ENCODE data around the gene DIS3L2. TPM values are rescaled to one million over a fixed set of nuclear protein-coding genes. Genes with fewer than 3 reads are reported as not detected.

The DIS3L2 gene
- total and polyA plus RNA-seq, 7 donors: 10.7 to 20.8 (median 16.0) TPM

DNA sequence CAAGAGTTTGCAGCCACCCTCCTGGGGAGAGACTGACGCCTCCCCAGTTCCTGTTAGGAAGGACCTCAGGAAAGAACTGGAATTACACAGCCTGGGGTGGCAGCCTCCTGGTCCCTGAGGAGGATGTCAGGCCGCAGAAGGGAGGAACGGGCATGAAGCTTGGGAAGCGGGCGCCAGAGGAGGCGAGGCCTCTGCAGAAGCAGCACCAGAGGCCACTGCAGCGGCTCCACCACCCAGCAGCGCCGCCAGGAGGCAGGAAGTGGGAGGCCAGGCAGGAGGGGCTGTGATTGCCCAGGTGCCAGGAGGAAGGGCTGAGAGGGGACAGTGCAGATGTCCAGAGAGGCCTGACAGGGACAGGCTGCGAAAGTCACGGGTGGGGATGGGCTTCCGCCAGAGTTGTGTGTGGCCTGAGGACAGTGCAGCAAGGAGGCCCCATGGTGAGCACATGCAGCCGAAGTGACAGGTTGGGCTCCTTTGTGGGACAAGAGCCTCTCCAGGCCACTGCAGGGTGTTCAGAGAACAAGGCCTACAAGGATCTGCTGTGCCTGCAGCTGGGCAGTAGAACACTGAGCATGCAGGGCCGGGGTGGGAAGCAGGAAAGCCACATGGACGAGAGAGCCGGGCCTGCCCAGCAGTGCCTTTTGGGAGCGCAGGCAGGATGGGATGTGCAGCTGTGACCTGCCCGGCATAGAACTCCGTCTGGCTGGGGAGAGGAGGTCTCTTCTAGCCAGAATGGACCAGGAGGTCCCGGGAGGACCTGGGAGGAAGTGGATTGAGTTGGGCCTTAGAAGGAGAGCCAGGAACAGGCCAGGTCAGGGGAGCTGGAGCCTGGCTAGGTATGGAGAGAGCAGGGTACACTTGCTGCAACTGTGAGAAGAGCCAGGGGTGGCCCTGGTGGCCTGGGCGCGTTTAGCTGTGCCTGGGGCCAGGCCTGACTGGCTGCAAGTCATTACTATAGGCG is 377.9 kb downstream of the DIS3L2 start:
- peaks cover 0 to 6% (median 0%) of the 10 kb centered on the region in 3 donors for H3K27me3 ChIP-seq (ENCODE audit: insufficient read depth in 3 of 3, low read length in 2 of 3)
- ATAC-seq: no peak
- no peaks in the 10 kb centered on the region for H3K36me3 ChIP-seq (ENCODE audit: insufficient read depth in 1 of 2, low read depth in 1 of 2)
- WGBS, 3 donors: 76 to 78% (median 77%) methylated on average over 23 of the region's 23 CpGs
- TF ChIP-seq, protein P1, sequence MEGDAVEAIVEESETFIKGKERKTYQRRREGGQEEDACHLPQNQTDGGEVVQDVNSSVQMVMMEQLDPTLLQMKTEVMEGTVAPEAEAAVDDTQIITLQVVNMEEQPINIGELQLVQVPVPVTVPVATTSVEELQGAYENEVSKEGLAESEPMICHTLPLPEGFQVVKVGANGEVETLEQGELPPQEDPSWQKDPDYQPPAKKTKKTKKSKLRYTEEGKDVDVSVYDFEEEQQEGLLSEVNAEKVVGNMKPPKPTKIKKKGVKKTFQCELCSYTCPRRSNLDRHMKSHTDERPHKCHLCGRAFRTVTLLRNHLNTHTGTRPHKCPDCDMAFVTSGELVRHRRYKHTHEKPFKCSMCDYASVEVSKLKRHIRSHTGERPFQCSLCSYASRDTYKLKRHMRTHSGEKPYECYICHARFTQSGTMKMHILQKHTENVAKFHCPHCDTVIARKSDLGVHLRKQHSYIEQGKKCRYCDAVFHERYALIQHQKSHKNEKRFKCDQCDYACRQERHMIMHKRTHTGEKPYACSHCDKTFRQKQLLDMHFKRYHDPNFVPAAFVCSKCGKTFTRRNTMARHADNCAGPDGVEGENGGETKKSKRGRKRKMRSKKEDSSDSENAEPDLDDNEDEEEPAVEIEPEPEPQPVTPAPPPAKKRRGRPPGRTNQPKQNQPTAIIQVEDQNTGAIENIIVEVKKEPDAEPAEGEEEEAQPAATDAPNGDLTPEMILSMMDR (IDR thresholded peaks at IDR 0.05): no peak
- intact Hi-C loops (cut with DNase I): loop anchor here (5.0 to 10.0 kb wide), 2 partner anchors 93 to 95 kb away; no protein-coding TSS in a partner anchor
- H3K9me3 ChIP-seq: no peaks in the 10 kb centered on the region
- H3K27ac ChIP-seq: no peak overlapping the region
- DNase-seq: peak in 1 of 2 donors; percentile 43
- H3K4me3 ChIP-seq: no peak overlapping the region
- H3K4me1 ChIP-seq: no peaks in the 10 kb centered on the region

DNA sequence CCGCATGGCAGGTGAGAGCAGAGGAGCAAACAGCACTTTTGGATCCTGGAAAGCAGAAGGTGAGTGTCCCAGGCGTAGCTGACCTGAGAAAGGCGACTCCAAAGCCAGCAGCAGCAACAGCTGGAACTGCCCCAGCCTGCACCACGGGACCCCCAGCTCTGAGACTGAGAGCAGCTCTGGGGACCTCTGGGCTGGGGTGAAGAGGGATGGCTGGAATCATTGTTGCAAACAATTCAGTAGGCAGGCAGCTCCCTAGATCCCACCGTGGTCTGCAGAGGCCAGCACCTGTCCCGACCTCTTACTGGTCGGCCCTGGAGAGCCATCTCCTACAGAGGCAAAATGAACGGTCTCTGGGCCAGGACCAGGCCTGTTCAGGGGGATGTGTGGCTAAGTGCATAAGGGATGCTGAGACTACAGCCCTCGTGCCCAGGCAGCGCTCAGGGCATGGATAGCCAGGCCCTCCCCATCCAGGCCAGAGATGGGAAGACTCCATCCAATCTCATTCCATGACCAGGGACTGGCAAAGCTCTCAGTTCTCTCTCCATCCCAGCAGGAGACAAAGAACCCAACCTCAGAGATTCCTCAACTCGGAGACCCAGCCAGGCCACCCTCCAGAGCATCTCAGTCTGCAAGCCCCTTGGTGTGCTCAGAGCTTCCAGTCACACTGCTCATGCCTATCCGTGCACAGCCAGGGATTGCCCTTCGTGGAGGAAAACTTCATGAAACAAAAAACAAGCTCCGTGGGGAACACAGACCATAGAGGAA is 378.8 kb downstream of the DIS3L2 start:
- WGBS, 3 donors: 88% methylated on average over 14 of the region's 14 CpGs
- DNase-seq: peak in 1 of 2 donors; percentile 18
- TF ChIP-seq, protein P1 (IDR thresholded peaks at IDR 0.05): no peak
- Histone ChIP-seq H3K27me3 (ENCODE audit: insufficient read depth in 3 of 3, low read length in 2 of 3) (peaks cover 0 to 6% (median 0%) of the 10 kb centered on the region in 3 donors), H3K4me3 (no peak overlapping the region), H3K9me3 (no peaks in the 10 kb centered on the region), H3K4me1 (no peaks in the 10 kb centered on the region), H3K36me3 (ENCODE audit: insufficient read depth in 1 of 2, low read depth in 1 of 2) (no peaks in the 10 kb centered on the region), H3K27ac (no peak overlapping the region)
- ATAC-seq: no peak
- intact Hi-C loops (cut with DNase I): no loop called here

DNA sequence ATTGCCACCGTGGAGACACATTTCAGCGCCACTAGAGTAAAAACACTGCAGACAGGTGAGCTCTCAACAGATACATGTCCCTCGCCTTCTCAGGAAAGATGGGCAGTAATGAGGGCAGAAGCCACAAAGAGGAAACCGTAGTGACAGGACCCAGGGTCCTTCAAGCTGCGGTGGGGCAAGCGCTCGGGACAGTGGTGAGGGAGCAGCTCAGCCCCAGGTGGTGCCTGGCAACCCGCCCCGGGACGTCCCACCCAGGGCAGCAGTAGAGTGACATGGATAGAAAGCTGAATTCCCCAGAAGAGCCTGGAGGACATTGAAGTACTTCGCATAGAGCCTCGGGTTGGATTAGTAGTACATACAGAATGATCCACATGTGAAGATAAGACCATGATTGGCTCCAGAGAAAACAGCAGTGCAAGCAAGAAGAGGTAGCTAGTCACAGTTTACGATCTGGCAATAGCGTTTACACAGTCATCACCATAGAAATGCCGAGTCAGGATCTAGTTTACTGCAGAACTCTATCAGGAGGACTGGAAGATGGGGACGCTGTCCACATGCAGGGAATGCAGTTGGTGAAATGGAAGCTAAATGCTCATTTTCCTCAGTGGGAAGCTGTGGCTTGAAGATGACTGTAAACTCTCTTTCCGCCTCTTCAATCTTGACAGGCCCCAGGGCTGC is 379.7 kb downstream of the DIS3L2 start:
- Histone ChIP-seq H3K27me3 (ENCODE audit: insufficient read depth in 3 of 3, low read length in 2 of 3) (peaks cover 0 to 6% (median 0%) of the 10 kb centered on the region in 3 donors), H3K9me3 (no peaks in the 10 kb centered on the region), H3K4me3 (no peak overlapping the region), H3K27ac (no peak overlapping the region), H3K4me1 (no peaks in the 10 kb centered on the region), H3K36me3 (ENCODE audit: insufficient read depth in 1 of 2, low read depth in 1 of 2) (no peaks in the 10 kb centered on the region)
- TF ChIP-seq, protein P1 (IDR thresholded peaks at IDR 0.05): no peak
- intact Hi-C loops (cut with DNase I): no loop called here
- ATAC-seq (no peak), DNase-seq (no peak)
- WGBS, 3 donors: 86 to 90% (median 87%) methylated on average over 17 of the region's 17 CpGs

DNA sequence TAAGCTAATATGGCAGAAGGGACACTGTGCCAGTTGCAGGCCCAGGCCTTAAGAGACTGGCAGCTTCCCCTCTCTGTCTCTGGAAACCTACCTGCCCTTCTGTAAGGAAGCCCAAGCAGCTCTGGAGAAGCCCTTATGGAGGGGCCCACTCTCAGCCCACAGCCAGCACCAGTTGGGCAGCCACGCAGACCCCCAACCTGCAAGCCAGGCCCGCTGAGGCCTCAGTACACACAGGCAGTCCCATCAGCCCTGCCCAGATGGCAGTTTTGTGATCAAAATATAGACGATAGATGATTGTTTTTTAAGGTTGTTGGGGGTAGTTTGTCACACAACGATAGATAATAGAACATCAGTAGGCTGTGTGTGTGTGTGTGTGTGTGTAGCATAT is 380.2 kb downstream of the DIS3L2 start:
- TF ChIP-seq, protein P1 (IDR thresholded peaks at IDR 0.05): no peak
- Histone ChIP-seq H3K27ac (no peak overlapping the region), H3K27me3 (ENCODE audit: insufficient read depth in 3 of 3, low read length in 2 of 3) (peaks cover 0 to 6% (median 0%) of the 10 kb centered on the region in 3 donors), H3K4me3 (no peak overlapping the region), H3K36me3 (ENCODE audit: insufficient read depth in 1 of 2, low read depth in 1 of 2) (no peaks in the 10 kb centered on the region), H3K9me3 (no peaks in the 10 kb centered on the region), H3K4me1 (no peaks in the 10 kb centered on the region)
- DNase-seq (peak in 1 of 2 donors; percentile 21), ATAC-seq (no peak)
- 91 to 97% (median 91%) methylated on average over 4 of the region's 4 CpGs for WGBS, 3 donors
- intact Hi-C loops (cut with DNase I): no loop called here
